DOHH2 (cell line): ENCODE measurements around the gene MSGN1.

Experiments
- CTCF ChIP-seq: fragments of 200-600 bp; sonication (generic); IDR thresholded peaks from one replicate; pipeline ENCODE4 v1.5.1; 2014; ENCODE audit warnings: antibody characterized with exemption, mild to moderate bottlenecking, low read depth, low read length; ENCODE audit not compliant: poor library complexity, severe bottlenecking
- EZH2phosphoT487 ChIP-seq: fragments of 200-600 bp; sonication (generic); IDR thresholded peaks from 2 replicates; pipeline ENCODE4 v1.6.1; 2017; ENCODE audit warnings: borderline replicate concordance, mild to moderate bottlenecking, antibody characterized with exemption, low read length, moderate library complexity, mixed read lengths

GRCh38 chr2:17793803-17794354 is 22.4 kb upstream of the MSGN1 start:
- TF ChIP-seq CTCF = no peak
- no peak for TF ChIP-seq EZH2phosphoT487
